LNCAP (cell line): Measurements from ENCODE around the gene BAIAP2.

Experiments
- TF ChIP-seq, protein P1 (sequence below): fragments of 450-650 bp; IDR thresholded peaks from 2 replicates; pipeline ENCODE4 v1.5.1; 2017; ENCODE audit warnings: mild to moderate bottlenecking

BAIAP2 gene

GRCh38 chr17:81003711-81004475 lies 31.1 kb upstream of the BAIAP2 start:
- TF ChIP-seq, protein P1, sequence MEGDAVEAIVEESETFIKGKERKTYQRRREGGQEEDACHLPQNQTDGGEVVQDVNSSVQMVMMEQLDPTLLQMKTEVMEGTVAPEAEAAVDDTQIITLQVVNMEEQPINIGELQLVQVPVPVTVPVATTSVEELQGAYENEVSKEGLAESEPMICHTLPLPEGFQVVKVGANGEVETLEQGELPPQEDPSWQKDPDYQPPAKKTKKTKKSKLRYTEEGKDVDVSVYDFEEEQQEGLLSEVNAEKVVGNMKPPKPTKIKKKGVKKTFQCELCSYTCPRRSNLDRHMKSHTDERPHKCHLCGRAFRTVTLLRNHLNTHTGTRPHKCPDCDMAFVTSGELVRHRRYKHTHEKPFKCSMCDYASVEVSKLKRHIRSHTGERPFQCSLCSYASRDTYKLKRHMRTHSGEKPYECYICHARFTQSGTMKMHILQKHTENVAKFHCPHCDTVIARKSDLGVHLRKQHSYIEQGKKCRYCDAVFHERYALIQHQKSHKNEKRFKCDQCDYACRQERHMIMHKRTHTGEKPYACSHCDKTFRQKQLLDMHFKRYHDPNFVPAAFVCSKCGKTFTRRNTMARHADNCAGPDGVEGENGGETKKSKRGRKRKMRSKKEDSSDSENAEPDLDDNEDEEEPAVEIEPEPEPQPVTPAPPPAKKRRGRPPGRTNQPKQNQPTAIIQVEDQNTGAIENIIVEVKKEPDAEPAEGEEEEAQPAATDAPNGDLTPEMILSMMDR: no peak

DNA sequence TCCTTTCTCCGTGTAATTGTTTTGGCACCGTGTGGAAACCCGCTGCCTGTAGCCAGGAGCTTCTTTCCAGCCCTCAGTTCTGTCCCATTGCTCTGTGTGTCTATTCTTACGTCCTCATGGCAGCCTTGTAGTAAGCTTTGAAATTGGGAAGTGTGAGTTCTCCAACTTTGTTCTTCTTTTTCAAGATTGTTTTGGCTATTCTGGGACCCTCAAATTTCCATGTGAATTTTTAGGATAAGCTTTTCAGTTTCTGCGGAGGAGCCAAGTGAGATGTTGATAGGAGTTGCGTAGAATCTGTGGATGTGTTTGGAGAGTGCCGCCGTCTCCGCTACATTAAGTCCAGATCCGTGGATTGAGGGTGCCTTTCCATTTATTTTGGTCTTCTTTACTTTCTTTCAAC lies 28.1 kb upstream of the BAIAP2 start:
- TF ChIP-seq, protein P1: no peak

- TF ChIP-seq, protein P1: no peak
These were observed 26.8 kb upstream of the BAIAP2 start for GRCh38 chr17:81008140-81008539.

DNA sequence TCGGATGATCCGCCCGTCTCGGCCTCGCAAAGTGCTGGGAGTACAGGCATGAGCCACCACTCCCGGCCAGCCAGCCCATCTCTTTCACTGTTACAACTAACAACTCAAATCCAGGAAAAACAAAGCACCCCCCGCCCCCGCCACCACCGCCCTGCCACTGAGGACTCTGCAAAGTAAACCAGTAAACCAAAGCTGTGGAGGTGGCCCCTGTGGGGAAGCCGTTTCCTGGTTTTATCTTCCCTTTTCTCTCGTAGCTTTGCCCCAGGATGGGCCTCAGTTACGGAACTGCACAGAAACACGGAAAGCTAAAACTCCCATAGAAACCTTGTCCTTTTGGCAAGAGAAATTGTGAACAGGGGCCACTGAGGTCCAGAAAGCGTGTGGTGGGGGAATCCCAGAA lies 25.8 kb upstream of the BAIAP2 start:
- TF ChIP-seq, protein P1: no peak

DNA sequence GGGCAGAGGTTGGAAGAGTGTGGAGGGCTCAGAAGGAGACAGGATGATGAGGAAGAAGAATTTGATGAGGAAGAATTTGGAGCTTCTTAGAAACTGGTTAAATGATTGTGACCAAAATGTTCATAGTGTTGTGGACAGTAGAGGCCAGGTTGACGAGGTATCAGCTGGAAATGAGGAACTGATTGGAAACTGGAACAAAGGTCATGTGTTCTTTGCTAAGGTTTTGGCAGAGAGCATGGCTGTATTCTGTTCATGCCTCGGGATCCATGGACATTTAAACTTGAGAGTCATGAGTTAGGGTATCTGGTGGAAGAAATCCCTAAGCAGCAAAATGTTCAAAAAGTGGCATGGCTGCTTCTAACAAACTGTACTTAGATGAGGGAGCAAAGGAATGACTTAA lies 24.0 kb upstream of the BAIAP2 start:
- TF ChIP-seq, protein P1: no peak

GRCh38 chr17:81011951-81012350 lies 23.0 kb upstream of the BAIAP2 start:
- TF ChIP-seq, protein P1: no peak

- TF ChIP-seq, protein P1: no peak
These were observed 22.1 kb upstream of the BAIAP2 start for GRCh38 chr17:81012574-81013447.
